Dermis microvascular lymphatic vessel endothelial cell (primary cell): ENCODE measurements around the gene UBN2. TPM values are rescaled to one million over a fixed set of nuclear protein-coding genes. Genes with fewer than 3 reads are reported as not detected.
"Not testable (repeated sequence)": the region's sequence is repeated elsewhere in the genome, so short reads cannot be mapped to it uniquely, and the experiment has no call there.

Experiments used
- DNase-seq, 2 donors: peaks; one replicate each; pipeline versions ENCODE4 v3.0.0 to v3.0.0-alpha.2; 2010; ENCODE audit warnings: low read depth in 2 of 2
- total RNA-seq: library from RNA; depleted of rRNA; stranded (reverse); fragments of >200 nt; gene quantifications from 2 replicates; pipeline ENCODE4 v1.2.1, GENCODE V29; 2014

The UBN2 gene
- total RNA-seq, 1 donor from 2014 or later = 2.8 TPM

DNA sequence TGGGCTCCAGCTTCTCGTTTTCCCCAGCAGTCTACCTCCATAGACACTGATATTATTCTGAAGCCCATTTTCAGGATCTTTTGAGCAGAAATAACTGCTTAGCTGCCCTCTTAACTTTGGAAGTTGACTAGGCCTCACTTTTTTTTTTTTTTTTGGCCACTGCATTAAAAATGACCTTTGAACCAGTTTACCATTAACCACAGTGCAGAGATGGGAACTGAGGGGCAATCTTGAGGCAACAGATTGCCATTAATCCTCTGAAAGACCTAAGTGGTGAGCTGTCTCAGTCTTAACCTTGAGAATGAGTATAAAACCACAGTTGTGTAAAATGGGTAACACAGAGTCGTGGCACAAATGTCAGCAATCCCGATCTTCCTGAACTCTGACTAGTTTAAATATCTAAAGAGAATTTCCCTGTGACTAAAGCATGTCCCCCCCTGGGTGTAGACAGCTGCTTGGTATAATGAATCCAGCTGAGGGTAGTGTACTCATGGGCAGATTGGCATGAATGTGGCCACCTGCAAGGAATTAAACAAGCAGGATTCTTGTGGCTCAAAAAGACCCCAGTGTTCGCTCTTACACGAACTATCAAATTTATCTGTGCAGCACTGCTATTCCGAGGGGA lies 64.0 kb downstream of the UBN2 start:
- no peak for DNase-seq

- peak in 1 of 2 donors; percentile 43 for DNase-seq
Observed at GRCh38 chr7:139297795-139298194, 66.8 kb downstream of the UBN2 start.

- no peak for DNase-seq
Observed at GRCh38 chr7:139299296-139299695, 68.3 kb downstream of the UBN2 start.

DNA sequence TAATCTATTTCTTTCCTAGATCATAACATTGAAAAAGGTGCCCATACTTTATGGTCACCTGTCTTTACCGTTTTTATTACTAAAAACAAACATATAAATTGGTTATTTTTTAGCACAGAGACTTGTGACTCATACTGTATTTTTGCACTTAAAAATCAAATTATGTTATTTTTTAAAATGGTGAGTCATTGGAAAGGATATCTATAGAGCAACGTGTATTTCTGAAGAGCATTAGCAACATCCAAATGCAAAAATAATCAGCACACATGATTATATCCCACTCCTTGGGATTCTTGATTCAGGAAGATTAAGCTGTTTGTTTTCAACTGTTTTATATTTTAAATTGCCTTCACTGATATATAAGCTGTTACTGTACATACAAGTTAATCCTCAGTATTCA lies 69.4 kb downstream of the UBN2 start:
- peak in 1 of 2 donors; percentile 12 for DNase-seq

GRCh38 chr7:139304517-139304916 lies 73.5 kb downstream of the UBN2 start:
- DNase-seq = no peak

DNA sequence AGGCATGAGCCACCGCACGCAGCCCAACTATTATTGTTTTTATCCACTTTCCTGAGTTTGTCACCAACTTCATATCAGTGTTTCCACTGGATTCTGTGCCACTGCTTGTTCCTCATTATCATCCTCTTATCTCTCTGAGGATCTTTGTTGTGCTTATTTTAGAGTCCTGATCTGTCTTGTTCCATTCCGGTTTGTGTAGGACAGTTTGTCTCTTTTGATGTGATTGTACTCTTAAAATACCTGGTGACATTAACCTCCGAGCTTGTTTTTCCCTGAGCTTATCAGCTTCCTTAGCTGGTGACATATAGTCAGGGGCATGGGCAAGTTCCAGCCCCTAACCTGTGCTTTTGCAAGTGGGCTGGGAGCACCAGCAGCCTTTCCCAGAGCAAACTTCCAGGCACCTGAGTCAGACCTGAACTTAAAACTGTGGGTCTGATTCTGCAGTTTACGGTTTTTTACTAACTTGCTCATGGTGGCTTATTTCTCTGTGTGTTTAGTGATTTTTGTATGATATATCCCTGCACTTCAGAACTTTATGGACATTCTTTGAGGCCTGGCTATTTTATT lies 87.0 kb downstream of the UBN2 start:
- DNase-seq = no peak

DNA sequence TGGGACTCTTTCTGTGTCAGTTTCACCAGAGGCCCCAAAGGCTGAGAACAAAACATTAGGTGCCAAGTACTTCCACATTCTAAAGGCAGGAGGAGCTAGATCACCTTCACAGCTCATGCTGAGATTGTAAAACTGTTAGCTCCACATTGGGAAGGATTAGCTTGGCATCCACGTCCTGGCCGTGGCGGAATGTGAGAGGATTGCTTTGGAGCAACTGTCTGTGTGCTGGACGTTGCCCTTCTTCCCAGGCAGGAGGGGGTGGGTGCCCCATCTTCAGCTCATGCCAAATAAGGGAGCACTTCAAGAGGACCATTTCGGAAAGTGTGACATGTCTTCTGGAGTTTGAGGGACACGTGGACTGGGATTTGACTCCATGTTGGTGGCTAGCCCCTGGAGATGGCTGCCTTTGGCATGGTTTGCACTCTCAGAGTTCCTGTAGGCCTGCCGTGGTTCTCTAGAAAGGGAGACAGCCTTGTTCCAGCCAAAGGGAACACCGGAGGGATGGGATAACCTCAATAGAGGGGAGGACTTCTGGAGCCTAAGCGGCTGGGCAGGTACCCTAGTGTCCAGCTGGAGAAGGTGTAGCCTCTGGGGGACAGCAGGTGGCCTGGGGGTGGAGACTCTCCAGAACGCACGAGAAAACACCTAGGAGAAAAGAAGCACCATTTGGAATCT lies 90.2 kb downstream of the UBN2 start:
- DNase-seq = peak in 1 of 2 donors; percentile 26

GRCh38 chr7:139324709-139325108 lies 93.7 kb downstream of the UBN2 start:
- not testable (repeated sequence) for DNase-seq

- no peak for DNase-seq
Observed at GRCh38 chr7:139328375-139328774, 97.3 kb downstream of the UBN2 start.

GRCh38 chr7:139329119-139329518 lies 98.1 kb downstream of the UBN2 start:
- no peak for DNase-seq

GRCh38 chr7:139330333-139331030 lies 99.4 kb downstream of the UBN2 start:
- DNase-seq = no peak

- DNase-seq = no peak
Observed at GRCh38 chr7:139332697-139333359, 101.8 kb downstream of the UBN2 start.

- not testable (repeated sequence) for DNase-seq
Observed at GRCh38 chr7:139333443-139333842, 102.4 kb downstream of the UBN2 start.

- no peak for DNase-seq
Observed at GRCh38 chr7:139334399-139335150, 103.5 kb downstream of the UBN2 start.

DNA sequence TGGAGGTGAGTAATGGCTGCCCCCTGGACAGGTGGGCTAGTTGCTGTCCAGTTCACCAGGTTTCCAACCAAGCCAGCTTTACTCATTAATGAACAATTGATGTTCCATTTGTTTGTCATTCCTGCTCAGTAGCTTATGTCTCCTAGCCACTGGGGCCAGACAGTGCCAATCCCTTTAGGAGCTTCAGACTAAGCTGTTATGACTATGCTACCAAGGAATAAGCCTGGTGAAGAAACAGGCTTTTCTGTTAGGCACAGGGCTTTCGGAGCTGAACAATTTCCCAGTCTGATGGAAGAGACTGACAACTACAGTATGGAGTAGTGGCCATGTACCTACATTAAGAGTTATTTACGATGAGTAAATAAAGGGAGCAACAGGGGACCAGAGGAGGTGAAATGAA lies 108.0 kb downstream of the UBN2 start:
- no peak for DNase-seq

GRCh38 chr7:139339698-139340036 lies 108.6 kb downstream of the UBN2 start:
- DNase-seq = no peak

GRCh38 chr7:139340037-139340807 lies 109.2 kb downstream of the UBN2 start:
- DNase-seq = peak; percentile 99

GRCh38 chr7:139340808-139341057 lies 109.7 kb downstream of the UBN2 start:
- no peak for DNase-seq

DNA sequence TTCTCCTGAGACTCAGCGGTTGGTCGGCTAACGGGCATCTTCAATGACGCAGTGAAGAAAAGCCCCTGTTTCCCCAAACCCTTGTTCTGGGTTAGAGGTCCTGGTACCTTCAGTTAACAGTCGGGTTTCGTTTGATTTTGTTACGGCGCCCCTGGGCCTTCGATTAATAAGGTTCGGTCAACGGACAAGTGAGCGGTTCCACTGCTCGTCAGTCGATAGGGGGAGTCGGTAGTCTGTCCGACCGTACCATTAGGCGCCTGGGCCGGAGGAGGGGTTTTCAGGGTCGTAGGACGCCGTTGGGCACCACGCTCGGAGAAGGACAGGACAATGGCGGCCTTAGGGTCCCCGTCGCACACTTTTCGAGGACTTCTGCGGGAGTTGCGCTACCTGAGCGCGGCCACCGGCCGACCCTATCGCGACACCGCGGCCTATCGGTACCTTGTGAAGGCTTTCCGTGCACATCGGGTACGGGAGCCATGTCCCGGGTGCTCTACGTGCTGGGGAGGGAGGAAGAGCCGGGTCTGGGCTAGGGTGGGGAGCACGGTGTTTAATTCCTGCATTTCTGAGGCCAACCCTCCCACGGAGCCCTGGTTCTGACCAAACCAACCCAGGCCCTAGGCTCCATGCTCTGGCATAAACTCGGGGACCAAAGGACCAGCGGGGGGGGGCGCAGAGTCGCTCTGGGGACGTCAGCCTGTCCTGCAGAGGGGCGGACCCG lies 110.2 kb downstream of the UBN2 start, which contains the start of gene FMC1:
FMC1 (plus strand) TSS at position 280 of the 718 bp plus-strand sequence; CDS start at position 328, 48 bp downstream.
- peak; percentile 94 to 97 for DNase-seq

GRCh38 chr7:139341776-139342226 lies 110.8 kb downstream of the UBN2 start:
- no peak for DNase-seq
